GM12878 (cell line): ENCODE measurements around the gene POP5. TPM values are rescaled to one million over a fixed set of nuclear protein-coding genes. Genes with fewer than 3 reads are reported as not detected.

Experiments used
- ATAC-seq: fragments of 200-7000 bp; cut with Tn5 transposase; 3 replicates; pipeline ENCODE4 v1.9.1; 2020; ENCODE audit warnings: mild to moderate bottlenecking, moderate library complexity
- BruUV-seq: library from RNA; stranded (reverse); fragments of 400-500 nt; replicated peaks from 2 replicates; lab custom pipeline; 2021; lab: Mats Ljungman, UMichigan
- CTCF ChIA-PET: fragments of 300-600 bp; sonication (Branson Sonifier 250); formaldehyde crosslinking; extraction: SDS; loops from one replicate; lab custom pipeline; 2021; ENCODE audit warnings: inconsistent platforms; lab: Yijun Ruan, JAX
- POLR2A ChIA-PET: fragments of 350-600 bp; formaldehyde crosslinking; extraction: SDS; loops from one replicate; lab custom pipeline; 2021; ENCODE audit warnings: inconsistent platforms; lab: Charles Lee
- RAD21 ChIA-PET: fragments of 300-600 bp; sonication (Branson Sonifier 250); formaldehyde crosslinking; loops from one replicate; lab custom pipeline; 2023; ENCODE audit warnings: antibody characterized with exemption; ENCODE audit not compliant: unreplicated experiment; lab: Charles Lee
- SMC1A ChIA-PET: fragments of 300-600 bp; sonication (Branson Sonifier 250); formaldehyde crosslinking; loops from one replicate; lab custom pipeline; 2023; ENCODE audit not compliant: unreplicated experiment, uncharacterized antibody; lab: Charles Lee
- DNase-seq: peaks from one replicate; pipeline ENCODE4 v3.0.0-alpha.2; 2011; ENCODE audit warnings: low read depth, low spot score
- FAIRE-seq: peaks from 3 replicates; lab custom pipeline; 2011; peaks lifted over from hg19 to GRCh38; lab: Jason Lieb, UNC
- H2AFZ ChIP-seq: 2 replicates; pipeline ENCODE4 v1.6.0; 2011; ENCODE audit warnings: low read depth, low read length, control low read depth; ENCODE audit not compliant: control insufficient read depth
- H3K27ac ChIP-seq: 2 replicates; pipeline ENCODE4 v1.5.1; 2011; ENCODE audit warnings: control low read depth; ENCODE audit not compliant: control insufficient read depth, insufficient read depth
- H3K27me3 ChIP-seq, 2 experiments: replicated peaks in 1 of 2; 2 replicates each; pipeline versions ENCODE4 v1.6.0 to v1.6.1; 2011; ENCODE audit warnings: low read length in 1 of 2; ENCODE audit not compliant: control insufficient read depth in 2 of 2, insufficient read depth in 2 of 2
- H3K36me3 ChIP-seq, 2 experiments: 2 replicates each; pipeline ENCODE4 v1.5.1; 2011; ENCODE audit warnings: low read length in 1 of 2; ENCODE audit not compliant: control insufficient read depth in 2 of 2, insufficient read depth in 2 of 2
- H3K4me1 ChIP-seq: 2 replicates; pipeline ENCODE4 v1.6.1; 2011; ENCODE audit warnings: mild to moderate bottlenecking, low read length, moderate library complexity, mixed read lengths; ENCODE audit not compliant: control insufficient read depth, insufficient read depth
- H3K4me2 ChIP-seq: 2 replicates; pipeline ENCODE4 v1.6.0; 2011; ENCODE audit warnings: control low read depth; ENCODE audit not compliant: control insufficient read depth, insufficient read depth
- H3K4me3 ChIP-seq: fragments of 200-600 bp; sonication (generic); 2 replicates; pipeline ENCODE4 v1.5.1; 2016
- H3K79me2 ChIP-seq: 2 replicates; pipeline ENCODE4 v1.6.0; 2011; ENCODE audit warnings: low read length; ENCODE audit not compliant: control insufficient read depth, insufficient read depth
- H3K9ac ChIP-seq: 2 replicates; pipeline ENCODE4 v1.8.0; 2011; ENCODE audit warnings: low read length, control low read depth, mixed read lengths; ENCODE audit not compliant: control insufficient read depth, insufficient read depth
- H3K9me3 ChIP-seq: replicated peaks from 3 replicates; pipeline ENCODE4 v1.5.1; 2011; ENCODE audit warnings: mild to moderate bottlenecking, low read length; ENCODE audit not compliant: control insufficient read depth, insufficient read depth
- H4K20me1 ChIP-seq: 2 replicates; pipeline ENCODE4 v1.6.0; 2011; ENCODE audit not compliant: control insufficient read depth, insufficient read depth
- ASH2L ChIP-seq: fragments of 300-600, 200-600 bp; sonication (generic); IDR thresholded peaks from 2 replicates; pipeline ENCODE4 v1.6.1; 2017; ENCODE audit warnings: low read depth, mild to moderate bottlenecking, borderline replicate concordance
- BRCA1 ChIP-seq: IDR thresholded peaks from 2 replicates; pipeline ENCODE4 v1.6.1; 2011; ENCODE audit warnings: low read depth, low read length, improper control_type of control experiment
- CREM ChIP-seq: IDR thresholded peaks from 2 replicates; pipeline ENCODE4 v1.6.1; 2014; ENCODE audit warnings: antibody characterized with exemption, low read depth
- DPF2 ChIP-seq: fragments of 450-650 bp; IDR thresholded peaks from 2 replicates; pipeline ENCODE4 v1.6.1; 2017; ENCODE audit warnings: mild to moderate bottlenecking
- ESRRA ChIP-seq: IDR thresholded peaks from 2 replicates; pipeline ENCODE4 v1.6.1; 2012; ENCODE audit warnings: mild to moderate bottlenecking, low read length, improper control_type of control experiment
- ETV6 ChIP-seq, 2 experiments: fragments of 450-650 bp in 1 of 2; IDR thresholded peaks in 1 of 2; conservative IDR thresholded peaks in 1 of 2; 2 replicates each; pipeline ENCODE4 v1.6.1; 2014; ENCODE audit warnings: antibody characterized with exemption in 1 of 2, borderline replicate concordance in 1 of 2, low read depth in 1 of 2, mild to moderate bottlenecking in 1 of 2, moderate library complexity in 1 of 2
- EZH2 ChIP-seq: IDR thresholded peaks from 2 replicates; pipeline ENCODE4 v1.6.1; 2012; ENCODE audit warnings: low read depth, mild to moderate bottlenecking, control low read depth, inconsistent platforms, low read length, borderline replicate concordance; ENCODE audit not compliant: control insufficient read depth
- FOXK2 ChIP-seq: fragments of 450-650 bp; IDR thresholded peaks from 2 replicates; pipeline ENCODE4 v1.6.1; 2017; ENCODE audit warnings: mild to moderate bottlenecking, moderate library complexity
- HSF1 ChIP-seq: fragments of 150-350 bp; IDR thresholded peaks from 2 replicates; pipeline ENCODE4 v1.6.1; 2014; ENCODE audit warnings: mild to moderate bottlenecking, low read depth, low read length
- JUNB ChIP-seq: IDR thresholded peaks from 2 replicates; pipeline ENCODE4 v1.6.1; 2016; ENCODE audit warnings: antibody characterized with exemption, mild to moderate bottlenecking
- MYC ChIP-seq: IDR thresholded peaks from 2 replicates; pipeline ENCODE4 v1.6.1; 2011; ENCODE audit warnings: mild to moderate bottlenecking, low read length, moderate library complexity, inconsistent platforms; ENCODE audit not compliant: insufficient read depth, insufficient replicate concordance, insufficient read length, severe bottlenecking
- PKNOX1 ChIP-seq: fragments of 450-650 bp; IDR thresholded peaks from 2 replicates; pipeline ENCODE4 v1.6.1; 2016; ENCODE audit warnings: mild to moderate bottlenecking
- RAD21 ChIP-seq: IDR thresholded peaks from 2 replicates; pipeline ENCODE4 v1.6.1; 2011; ENCODE audit warnings: mild to moderate bottlenecking, low read depth, low read length, moderate library complexity; ENCODE audit not compliant: insufficient read depth
- RFX5 ChIP-seq: IDR thresholded peaks from 2 replicates; pipeline ENCODE4 v1.6.1; 2011; ENCODE audit warnings: low read depth, low read length, improper control_type of control experiment
- SREBF2 ChIP-seq: IDR thresholded peaks from 2 replicates; pipeline ENCODE4 v1.6.1; 2012; ENCODE audit warnings: mild to moderate bottlenecking, low read length
- TCF7 ChIP-seq: IDR thresholded peaks from 2 replicates; pipeline ENCODE4 v1.6.1; 2014; ENCODE audit warnings: antibody characterized with exemption, borderline replicate concordance
- ZBTB4 ChIP-seq: fragments of 450-650 bp; formaldehyde crosslinking; IDR thresholded peaks from 2 replicates; pipeline ENCODE4 v1.4.0; 2022; ENCODE audit warnings: mild to moderate bottlenecking, moderate library complexity
- ZNF24 ChIP-seq: fragments of 450-650 bp; IDR thresholded peaks from 2 replicates; pipeline ENCODE4 v1.6.1; 2017; ENCODE audit warnings: antibody characterized with exemption, mild to moderate bottlenecking
- ZSCAN29 ChIP-seq: fragments of 450-650 bp; IDR thresholded peaks from 2 replicates; pipeline ENCODE4 v1.6.1; 2017; ENCODE audit warnings: mild to moderate bottlenecking, moderate library complexity
- WGBS: methylation state at CpG from one replicate; pipeline ENCODE4 v1.1.6; 2016; ENCODE audit warnings: low lambda C conversion rate; ENCODE audit not compliant: insufficient replicate concordance, insufficient coverage; ENCODE audit errors: missing lambda C conversion rate; 5-methylcytosine and 5-hydroxymethylcytosine counted together
- in situ Hi-C: fragments of 300-500 bp; cut with MboI; formaldehyde crosslinking; loops from 9 replicates; pipeline ENCODE4 v1.14.3; 2018; ENCODE audit warnings: mixed read lengths
- intact Hi-C: fragments of 100-400 bp; cut with micrococcal nuclease; formaldehyde crosslinking; loops from one replicate; pipeline ENCODE4 v1.14.2; 2022; ENCODE audit not compliant: unreplicated experiment
- polyA plus RNA-seq, 11 experiments: library from polyadenylated mRNA; depleted of rRNA in 4 of 11; unstranded in 6 of 11; stranded (reverse) in 5 of 11; fragments of >200 nt; fragmentation: Nextera tagmentation in 4 of 11; fragmentation: Illumina TruSeq in 1 of 11; extraction: Ambion mirVana in 4 of 11; extraction: Trizol in 1 of 11; gene quantifications; 1 replicate in 1 of 11; 2 replicates in 10 of 11; pipeline versions ENCODE4 v1.2.1 to v1.2.3, GENCODE V29; 2011 to 2016; ENCODE audit warnings: inconsistent platforms in 2 of 11, missing spikeins in 2 of 11, low read depth in 1 of 11
- total RNA-seq, 4 experiments: library from RNA; depleted of rRNA in 3 of 4; stranded (reverse); fragments of >200 nt in 3 of 4; fragmentation: Illumina TruSeq in 1 of 4; extraction: Trizol in 1 of 4; gene quantifications; 2 replicates each; pipeline versions ENCODE4 v1.2.1 to v1.2.3, GENCODE V29; 2013 to 2021

POP5 gene
- total and polyA plus RNA-seq, 10 of the 15 experiments (the other 5 are each of a cell fraction or from before 2014, with no cell fraction given) = 50.3 to 234 (median 83.7) TPM

GRCh38 chr12:120528861-120529525 lies 52.2 kb downstream of the POP5 start, which contains the start of gene COQ5:
TSS of gene COQ5 (minus strand) at chr12:120529158. CDS start at chr12:120529141, 17 bp downstream.
- FAIRE-seq = peak; percentile 71
- TF ChIP-seq DPF2 = no peak
- no peak for TF ChIP-seq ZNF24
- no peak for TF ChIP-seq JUNB
- no peak for TF ChIP-seq BRCA1
- no peak for TF ChIP-seq ESRRA
- TF ChIP-seq EZH2 = no peak
- no peak for TF ChIP-seq RFX5
- no peak for TF ChIP-seq ETV6 (conservative IDR thresholded peaks at IDR 0.05 in 1 of 2, IDR thresholded peaks at IDR 0.05 in 1 of 2; ENCODE audit: borderline replicate concordance in 1 of 2, low read depth in 1 of 2)
- no peak for TF ChIP-seq ZSCAN29
- no peak for TF ChIP-seq HSF1
- peak; percentile 95 for TF ChIP-seq ASH2L
- TF ChIP-seq FOXK2 = no peak; the same call in 1 of the 2 replicates
- TF ChIP-seq ZBTB4 (CRISPR knock-in tag) = no peak
- TF ChIP-seq CREM = peak; percentile 97
- no peak for TF ChIP-seq SREBF2
- no peak for TF ChIP-seq TCF7
- no peak for TF ChIP-seq MYC
- TF ChIP-seq RAD21 = no peak
- TF ChIP-seq PKNOX1 = peak; percentile 75

More at GRCh38 chr12:120528861-120529525, 52.2 kb downstream of the POP5 start, which contains the start of gene COQ5:
- H3K4me1 ChIP-seq = peaks cover 4% of the 10 kb centered on the region
- DNase-seq = no peak
- intact Hi-C loops = no loop called here
- ChIA-PET POLR2A (interaction anchor here (0.5 to 1.3 kb wide), 11 partner anchors 9 to 425 kb away, joined by 3 to 11 read pairs (median 3); partner anchors contain the start of gene DYNLL1), RAD21 (interaction anchor here (0.6 to 0.9 kb wide), 4 partner anchors 32 to 326 kb away, joined by 3 to 4 read pairs (median 4); partner anchors contain the start of genes DYNLL1 and POP5), CTCF (interaction anchor here (0.6 to 1.9 kb wide), 7 partner anchors 9 to 543 kb away, joined by 3 to 7 read pairs (median 5); partner anchors contain the start of genes DYNLL1 and SIRT4), SMC1A (interaction anchor here (1.0 to 1.6 kb wide), 2 partner anchors 9 to 33 kb away, joined by 4 to 6 read pairs; partner anchors contain the start of gene DYNLL1)
- BruUV-seq = no TSS peak
- peak within 1 kb of the TSS; percentile 95 for H3K27ac ChIP-seq
- H3K79me2 ChIP-seq = peaks cover 9% of the 10 kb centered on the region
- ATAC-seq = peak; percentile 96
- H3K9me3 ChIP-seq = no peaks in the 10 kb centered on the region
- H2AFZ ChIP-seq = peak within 1 kb of the TSS; percentile 89
- no peaks in the 10 kb centered on the region for H3K27me3 ChIP-seq
- H4K20me1 ChIP-seq = no peaks in the 10 kb centered on the region
- in situ Hi-C loops = no loop called here
- H3K4me2 ChIP-seq = peak within 1 kb of the TSS; percentile 87
- H3K9ac ChIP-seq = peak within 1 kb of the TSS; percentile 97
- H3K4me3 ChIP-seq = peak within 1 kb of the TSS; percentile 75
- H3K36me3 ChIP-seq = no peaks in the 10 kb centered on the region
- under 1% methylated on average over 38 of the region's 38 CpGs for WGBS
